Stimulated activated CD4-positive, alpha-beta T cell treated with anti-CD3 and anti-CD28 coated beads, Interleukin-15, amount 100 ng/mL, for 1 hour (primary cell): ENCODE data around the gene NEB.
"Not testable (repeated sequence)": the region's sequence is repeated elsewhere in the genome, so short reads cannot be mapped to it uniquely, and the experiment has no call there.

ENCODE experiments used
- DNase-seq, 2 donors: peaks; one replicate each; pipeline ENCODE4 v3.0.0-alpha.2; 2020; ENCODE audit warnings: low read depth in 1 of 2, low spot score in 1 of 2

NEB gene

DNA sequence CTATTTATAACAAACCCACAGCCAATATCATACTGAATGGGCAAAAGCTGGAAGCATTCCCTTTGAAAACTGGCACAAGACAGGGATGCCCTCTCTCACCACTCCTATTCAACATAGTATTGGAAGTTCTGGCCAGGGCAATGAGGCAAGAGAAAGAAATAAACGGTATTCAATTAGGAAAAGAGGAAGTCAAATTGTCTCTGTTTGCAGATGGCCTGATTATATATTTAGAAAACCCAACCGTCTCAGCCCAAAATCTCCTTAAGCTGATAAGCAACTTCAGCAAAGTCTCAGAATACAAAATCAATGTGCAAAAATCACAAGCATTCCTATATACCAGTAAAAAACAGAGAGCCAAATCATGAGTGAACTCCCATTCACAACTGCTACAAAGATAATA, 176.4 kb downstream of the NEB start:
- not testable (repeated sequence) for DNase-seq

DNA sequence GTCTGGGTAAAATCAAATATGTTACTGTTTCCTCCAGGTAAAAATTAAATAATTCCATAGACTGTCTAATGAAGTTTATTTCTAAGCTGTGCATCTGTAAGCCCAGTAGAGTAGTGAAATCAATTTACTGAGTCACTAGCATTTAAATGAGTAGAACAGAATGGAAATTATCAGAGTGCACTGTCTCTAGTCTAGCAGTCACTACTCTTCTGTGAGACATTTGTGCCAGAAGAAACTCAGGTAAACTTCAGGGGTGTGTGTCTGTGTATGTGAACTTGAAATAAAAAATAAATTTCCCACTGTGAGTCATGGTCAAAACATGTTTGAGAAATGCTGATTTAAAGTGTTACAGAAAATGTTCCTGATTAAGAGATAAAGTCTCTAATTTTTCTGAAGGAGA, 178.2 kb downstream of the NEB start:
- DNase-seq = no peak

DNA sequence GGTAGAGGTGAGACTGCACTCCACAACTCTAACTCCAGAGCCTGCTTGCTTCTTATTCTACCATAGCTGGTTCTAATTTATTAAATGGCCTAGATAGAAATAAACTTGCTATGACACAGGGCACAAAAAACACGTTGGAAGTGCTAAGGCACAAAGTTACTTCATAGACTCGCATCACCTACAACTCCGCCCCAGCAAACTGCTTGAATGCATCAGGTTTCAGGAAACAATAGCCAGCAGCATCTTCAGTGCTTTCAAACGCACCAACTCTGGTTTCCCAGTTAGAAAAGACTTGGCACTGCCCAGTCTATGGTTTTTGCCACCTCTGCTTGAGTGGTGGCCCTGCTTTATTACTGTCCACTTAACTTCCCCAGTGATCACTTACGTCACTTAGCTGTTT, 182.0 kb downstream of the NEB start:
- DNase-seq = no peak

DNA sequence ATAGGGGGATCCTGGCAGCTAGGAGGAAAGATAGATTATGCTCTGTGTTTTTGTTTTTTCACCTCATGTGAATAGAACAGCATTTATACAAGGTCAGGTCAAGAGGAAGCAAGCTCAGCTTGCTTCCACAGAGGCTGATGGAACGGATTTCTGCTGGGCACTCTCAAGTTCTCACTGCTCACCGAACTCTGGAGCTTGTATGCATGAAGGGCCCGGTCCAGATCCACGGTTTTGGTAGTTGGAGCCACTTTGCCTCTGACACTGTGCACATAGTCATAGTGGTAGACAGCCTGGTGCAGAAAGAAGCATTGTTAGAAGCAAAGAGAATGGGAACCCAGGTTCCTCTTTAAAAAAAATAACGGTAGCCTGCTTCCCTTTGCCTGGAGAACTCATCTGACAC, 182.7 kb downstream of the NEB start:
- no peak for DNase-seq

DNA sequence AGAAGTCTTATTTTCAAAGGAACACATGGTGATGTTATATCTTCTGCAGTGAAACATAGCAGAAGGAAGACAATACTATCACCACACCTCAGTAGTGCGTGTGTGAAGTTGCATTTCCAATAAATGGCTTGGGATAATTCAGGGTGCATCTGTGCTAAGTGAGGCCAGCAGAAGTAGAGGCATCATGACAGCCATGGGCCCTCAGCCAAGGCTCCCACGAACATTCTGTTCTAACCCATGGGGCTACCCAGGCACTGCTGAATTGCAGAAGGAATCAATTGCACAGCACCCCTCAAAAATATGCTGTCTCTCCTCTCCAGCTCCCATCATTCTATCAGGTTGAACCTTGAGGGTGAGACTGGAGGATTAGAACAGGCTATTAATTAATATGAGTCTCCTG, 185.1 kb downstream of the NEB start:
- no peak for DNase-seq

DNA sequence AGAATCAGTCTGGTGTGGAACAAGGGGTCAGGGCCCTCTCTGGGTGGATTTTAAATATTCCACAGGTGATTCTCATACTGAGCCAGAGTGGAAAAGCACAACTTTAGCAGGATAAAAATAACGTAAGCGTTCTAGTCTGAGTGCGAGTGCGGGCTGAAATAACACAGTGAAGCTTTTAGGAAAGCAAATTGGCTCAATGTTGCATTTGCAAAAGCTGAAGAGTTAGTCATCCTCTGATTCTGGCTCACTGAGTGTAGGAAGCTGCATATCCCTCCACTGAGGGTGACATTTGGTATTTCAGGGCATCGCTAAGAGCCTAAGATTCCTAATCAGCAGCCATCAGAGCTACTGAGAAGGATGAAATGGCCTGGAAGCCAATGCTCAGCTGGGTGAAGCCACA, 189.8 kb downstream of the NEB start:
- no peak for DNase-seq

DNA sequence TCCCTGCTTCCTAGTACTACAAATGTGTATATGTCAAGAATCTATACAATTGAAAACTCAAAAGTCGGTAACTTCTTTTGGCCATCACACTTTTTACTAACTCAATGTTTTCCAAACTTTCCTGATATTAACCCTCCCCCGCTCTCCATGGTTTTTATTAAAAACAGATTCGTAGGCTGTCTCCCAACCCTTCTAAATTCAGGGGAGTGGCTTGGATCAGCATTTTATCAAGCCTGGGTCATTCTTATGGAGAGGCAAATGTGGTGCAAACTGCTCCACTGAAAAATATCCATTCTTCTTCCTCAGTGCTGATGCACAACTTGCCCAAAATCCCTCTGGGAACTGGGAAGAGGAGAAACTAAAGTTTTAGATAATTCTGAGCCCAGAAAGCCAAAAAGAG, 190.4 kb downstream of the NEB start:
- no peak for DNase-seq

DNA sequence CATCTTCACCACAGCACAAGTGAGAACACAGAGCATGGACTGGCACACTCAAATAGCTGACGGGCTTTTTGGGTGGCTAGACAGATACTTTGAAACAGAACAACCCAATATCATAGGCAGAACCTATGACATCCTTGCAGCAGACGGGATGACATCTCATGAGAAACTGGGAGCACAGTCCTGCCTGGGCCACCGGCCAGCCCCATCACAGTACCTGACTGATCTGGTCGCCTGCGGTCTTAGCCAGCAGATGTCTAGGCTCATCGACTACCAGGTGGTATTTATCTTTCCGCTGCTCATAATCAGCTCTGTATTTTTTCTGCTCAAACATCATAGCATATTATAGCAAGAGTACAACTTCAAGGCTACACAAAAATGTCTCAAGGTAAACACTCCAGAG, 200.3 kb downstream of the NEB start:
- DNase-seq = no peak

DNA sequence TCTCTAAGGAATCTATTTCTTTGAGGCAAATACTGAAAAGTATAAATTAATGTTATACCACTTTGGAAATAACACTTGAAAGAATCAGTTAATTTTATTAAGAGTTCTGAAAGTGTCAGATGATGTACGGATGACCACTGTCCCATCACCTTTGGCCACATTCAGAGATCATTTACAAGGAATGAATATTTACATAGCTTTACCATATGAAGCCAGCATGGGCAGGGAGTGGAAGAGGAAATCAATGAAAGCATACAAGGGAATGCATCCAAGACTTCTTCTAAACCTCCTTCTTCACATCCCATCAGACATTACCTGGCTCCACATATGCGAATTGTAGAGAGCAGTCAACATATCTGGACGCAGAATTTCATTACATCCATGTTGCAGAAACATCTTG, 201.1 kb downstream of the NEB start:
- no peak for DNase-seq

DNA sequence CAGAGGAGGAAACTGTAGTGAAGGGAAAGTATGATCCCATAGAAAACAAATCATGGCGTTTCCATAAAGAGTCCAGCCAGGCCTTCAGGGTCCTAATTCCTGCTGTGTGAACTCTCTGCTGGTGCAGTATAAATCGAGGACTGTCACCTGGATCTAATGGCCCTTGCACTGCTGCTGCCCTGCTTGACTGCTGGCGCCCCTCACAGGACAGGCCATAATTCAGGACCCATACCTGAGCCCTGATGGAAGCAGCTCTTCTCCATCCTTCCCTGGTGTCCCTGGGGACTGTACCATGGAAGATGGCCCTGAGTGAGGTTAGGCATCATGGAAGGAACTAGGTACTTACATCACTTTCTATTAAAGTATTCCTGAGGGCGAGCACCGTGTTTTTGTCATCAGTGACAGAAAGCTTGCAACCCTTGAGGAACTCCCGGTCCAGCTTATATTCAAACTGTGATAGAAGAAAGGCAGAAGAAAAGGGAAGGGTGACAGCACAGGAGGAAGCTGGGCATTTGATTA, 207.6 kb downstream of the NEB start:
- DNase-seq = no peak

DNA sequence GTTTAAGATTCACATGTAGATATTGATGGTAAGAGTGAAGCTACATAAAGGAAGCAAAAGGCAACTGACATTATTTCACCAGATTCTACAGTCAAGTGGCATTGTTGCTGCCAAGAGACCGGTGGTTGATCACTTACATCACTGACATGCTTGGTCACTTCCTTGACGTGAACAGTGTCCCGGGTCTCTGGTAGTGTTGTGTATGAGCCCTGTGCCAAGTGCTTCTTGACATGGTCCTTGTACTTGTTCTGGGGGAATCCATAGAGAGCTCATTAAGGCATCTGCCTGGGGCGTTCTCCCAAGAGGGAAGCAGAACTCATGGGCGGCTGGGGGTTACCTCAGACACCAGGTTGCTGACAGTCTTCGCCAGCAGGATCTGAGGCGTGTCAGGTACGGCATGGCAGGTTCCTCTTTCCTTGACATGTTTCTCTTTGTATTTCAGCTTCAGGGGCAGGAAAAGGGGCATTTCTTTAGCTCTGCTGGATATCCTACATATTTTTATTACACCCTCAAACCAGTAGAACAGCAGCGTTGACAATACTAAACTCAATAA, 208.4 kb downstream of the NEB start:
- DNase-seq = no peak

DNA sequence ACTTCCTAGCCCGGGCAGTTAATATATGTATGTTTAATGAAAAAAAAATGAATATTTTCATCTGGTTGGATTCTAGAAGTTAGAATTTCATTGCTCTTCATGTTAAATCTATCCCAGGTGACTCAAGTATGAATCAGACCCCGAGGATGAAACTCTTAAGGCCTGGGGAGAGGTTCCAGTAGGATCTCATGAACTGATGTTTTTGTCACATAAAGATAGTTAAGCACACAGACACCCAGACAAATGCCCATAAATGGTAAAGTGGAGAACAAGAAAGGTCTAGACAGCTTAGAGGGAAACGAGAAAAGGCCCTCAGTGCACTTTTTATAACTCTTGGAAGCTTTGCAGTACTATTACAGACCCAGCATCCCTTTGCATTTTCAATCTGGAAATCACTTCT, 210.4 kb downstream of the NEB start:
- DNase-seq = no peak

DNA sequence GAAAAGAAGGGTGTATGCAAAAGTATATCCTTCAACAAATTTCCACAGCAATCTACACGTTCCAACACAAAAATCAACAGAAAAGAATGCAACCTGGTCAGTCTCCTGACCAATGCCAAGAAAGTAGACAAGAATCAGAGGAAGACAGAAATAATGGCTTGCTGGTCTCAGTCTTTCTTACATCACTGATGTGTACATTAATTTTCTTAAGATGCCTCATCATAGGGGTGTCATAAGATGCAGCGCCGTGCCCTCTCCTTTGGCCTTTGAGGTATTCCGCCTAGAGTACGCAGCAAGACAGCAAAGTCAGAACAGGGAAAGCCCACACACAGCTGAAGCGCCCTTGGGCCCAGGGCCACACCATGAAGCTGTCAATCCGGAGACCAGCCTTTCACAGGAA, 211.7 kb downstream of the NEB start:
- no peak for DNase-seq

DNA sequence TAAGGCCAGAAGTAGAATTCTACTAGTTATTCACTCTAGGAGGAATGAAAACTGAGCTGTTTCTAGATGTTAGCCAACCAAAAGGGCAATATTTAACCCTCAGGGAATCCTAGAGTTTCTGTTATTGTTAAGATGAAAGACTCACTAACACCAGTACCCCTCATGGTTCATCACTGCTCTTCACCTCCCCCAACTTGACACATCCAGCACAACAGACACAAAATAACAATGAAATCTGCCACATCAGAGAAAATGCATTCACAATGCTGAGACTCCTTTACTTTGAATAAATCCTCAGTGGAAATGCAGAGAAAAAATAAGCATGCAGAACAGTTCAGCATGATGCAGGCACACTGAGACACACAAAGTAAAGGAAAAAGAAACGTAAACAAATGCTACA, 213.3 kb downstream of the NEB start:
- DNase-seq = no peak

DNA sequence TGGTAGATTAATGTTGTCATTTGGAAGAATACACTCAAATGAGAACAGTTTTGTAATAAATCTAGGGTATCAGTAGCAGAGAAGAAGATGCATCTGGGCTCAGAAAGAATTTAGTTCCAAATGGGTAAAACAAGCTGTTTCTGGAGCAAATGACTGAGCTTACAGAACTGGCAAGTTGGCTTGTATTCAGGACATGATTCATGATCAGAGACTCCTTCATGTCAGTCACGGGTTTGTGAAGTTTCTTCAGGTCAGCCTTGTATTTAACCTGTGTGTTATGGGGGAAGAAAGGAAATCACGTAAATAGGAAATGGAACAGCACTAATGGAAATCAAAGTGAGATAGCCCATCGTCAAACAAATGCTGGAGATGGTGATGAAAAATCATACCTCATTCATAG, 215.5 kb downstream of the NEB start:
- DNase-seq = no peak

DNA sequence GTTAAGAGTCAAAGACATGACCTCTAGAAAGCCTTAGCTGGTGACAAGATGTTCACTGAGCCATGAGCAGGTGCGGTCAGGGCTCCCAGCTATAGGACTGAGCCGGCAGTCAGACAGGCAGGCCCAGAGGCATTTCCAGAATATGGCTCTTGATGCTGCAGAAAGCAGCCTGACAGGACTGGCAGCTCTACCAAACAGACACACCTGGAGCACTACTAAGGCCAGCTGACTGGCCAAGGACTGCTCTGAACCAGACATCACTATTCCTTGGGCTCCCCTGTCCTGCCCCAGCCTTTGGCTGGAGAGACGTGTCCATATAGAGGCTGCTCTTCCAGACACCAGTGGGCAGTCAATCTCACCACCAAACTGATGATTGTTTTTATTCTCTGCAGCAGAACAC, 225.8 kb downstream of the NEB start:
- DNase-seq = no peak

DNA sequence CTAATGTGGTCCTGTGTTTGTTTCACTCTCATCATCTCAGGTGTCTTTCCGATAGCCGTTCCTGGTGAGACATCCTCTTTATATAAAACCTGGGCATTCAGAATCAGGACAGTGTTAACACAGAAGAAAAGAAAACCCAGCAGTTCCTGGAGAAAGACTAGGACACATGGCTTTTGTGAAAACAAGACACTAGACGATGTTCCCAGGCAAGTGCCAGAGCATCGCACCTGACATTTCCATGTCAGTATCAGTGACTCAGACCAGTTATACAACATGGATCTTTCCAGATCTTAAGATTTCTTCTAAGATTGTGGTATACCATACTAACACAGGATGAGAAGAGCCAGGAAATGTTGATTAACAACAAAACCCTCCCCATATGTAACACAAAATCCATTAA, 228.1 kb downstream of the NEB start:
- no peak for DNase-seq

DNA sequence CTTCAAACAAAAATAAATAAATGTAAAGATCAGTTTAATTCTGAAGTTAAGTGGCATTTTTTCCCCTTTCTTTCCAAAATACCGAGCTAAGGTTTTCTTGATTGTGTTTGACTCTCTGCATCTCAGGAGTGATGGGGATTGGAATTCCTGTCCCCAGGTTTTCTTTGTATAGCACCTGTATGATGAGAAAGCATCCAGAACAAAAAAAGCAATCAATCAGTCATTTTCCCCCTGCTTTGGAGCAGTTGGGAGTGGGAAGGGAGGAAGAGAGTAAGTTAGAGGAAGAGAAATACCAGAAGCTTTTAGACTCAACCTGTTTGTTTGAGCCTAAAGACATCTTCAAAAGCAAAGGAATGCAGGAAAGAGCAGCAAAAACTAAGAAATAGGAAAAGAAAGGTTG, 236.1 kb downstream of the NEB start:
- DNase-seq = no peak

DNA sequence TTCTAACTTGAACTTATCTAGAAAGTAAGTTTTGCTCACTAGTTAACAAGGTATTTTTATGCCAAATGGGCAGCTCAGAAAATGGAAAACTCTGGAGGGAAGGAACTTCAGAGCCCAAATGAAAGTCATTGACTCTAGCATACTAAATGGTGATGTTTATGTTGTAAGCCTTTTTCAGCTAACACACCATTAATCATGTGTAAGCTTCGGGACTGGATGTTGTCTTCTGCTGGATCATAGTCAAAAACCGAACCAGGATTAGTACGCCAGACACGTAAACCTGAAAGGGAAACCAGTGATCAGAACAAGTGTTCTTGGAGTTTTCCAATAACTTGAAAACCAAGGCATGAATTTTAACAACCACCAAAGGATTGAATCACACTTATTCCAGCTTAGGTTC, 242.8 kb downstream of the NEB start:
- DNase-seq = no peak

DNA sequence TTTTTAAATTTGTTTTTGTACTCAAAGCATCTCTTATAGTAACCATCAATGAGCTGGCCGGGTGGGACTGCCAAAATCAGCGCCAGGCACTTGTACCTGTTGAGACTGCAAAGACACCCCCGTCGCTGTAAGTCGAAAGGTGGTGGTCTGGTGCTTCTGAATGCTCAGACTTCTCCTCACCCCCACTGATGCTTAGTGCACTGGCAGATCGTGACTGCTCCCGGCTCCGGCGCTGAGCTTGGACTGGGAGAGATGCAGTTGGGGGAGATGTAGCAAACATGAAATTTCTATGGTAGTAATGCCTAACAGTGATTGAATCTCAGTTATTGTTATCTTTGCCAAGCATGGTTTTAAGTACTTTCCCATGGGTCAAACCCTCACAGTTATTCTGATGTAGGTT, 244.0 kb downstream of the NEB start:
- DNase-seq = no peak

DNA sequence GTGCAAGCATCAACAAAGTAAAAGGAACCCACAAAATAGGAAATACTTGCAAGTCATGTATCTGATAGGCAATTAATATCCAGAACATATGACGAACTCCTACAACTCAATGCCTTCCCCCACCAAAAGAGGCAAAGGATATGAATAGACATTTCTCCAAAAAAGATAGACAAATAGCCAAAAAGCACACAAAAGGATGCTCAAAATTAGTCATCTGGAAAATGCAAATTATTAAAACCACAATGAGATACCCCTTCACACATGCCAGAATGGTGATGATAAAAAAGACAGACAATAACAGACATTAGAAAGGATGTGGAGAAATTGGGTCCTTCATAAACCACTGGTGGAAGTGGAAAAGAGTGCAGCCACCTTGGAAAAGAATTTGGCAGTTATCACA, 248.2 kb downstream of the NEB start:
- DNase-seq = no peak

DNA sequence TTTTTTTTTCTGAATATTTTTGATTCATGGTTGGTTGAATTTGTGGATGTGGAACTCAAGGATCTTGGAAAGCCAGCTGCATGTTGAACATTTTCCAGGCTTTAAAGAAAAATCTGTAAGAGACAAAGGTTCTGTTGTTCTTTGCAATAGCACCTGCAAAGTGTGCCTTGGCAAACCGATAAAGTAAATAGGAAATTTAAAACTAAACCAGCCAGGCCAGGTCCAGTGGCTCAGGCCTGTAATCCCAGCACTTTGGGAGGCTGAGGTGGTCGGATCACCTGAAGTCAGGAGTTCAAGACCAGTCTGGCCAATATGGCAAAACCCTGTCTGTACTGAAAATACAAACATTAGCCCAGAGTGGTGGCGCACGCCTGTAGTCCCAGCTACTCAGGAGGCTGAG, 250.2 kb downstream of the NEB start:
- no peak for DNase-seq

DNA sequence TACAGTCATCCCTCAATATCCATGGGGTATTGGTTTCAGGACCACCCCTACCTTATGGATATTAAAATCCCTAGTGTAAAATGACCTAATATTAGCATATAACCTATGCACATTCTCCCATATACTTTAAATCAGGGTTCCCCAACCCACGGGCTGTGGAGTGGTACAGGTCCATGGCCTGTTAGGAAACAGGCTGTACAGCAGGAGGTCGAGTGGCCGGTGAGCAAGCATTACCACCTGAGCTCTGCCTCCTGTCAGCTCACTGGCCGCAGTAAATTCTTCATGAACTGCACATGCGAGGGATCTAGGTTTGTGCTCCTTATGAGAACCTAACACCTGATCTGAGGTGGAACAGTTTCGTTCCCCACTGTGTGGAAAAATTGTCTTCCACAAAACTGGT, 250.7 kb downstream of the NEB start:
- no peak for DNase-seq

DNA sequence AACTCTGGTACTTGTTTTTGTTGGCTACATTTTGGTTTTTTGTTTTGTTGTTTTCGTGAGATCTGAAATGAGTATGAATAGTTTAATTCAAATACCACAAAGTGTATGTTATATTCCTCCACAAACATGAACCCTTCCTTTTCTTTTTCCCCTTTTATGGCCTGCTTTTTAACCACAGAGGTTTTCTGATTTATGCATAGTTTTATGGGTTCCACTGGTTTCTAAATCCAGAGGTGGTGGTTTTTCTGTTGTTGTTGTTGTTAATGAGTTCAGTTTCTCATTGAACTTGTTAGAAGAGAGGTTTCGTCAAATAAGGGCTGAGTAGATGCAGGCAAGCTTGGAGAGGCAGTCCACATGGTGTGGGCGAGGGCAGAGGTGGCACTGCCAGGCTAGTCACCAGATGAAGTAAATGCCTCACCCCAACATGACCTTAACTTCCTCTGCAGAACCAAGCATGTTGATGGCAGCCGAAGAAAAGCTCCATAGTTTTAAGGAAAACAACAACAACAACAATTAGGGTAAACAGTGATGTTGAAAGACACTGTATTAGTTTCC, 252.0 kb downstream of the NEB start:
- DNase-seq = no peak
